Neural progenitor cell (in vitro differentiated cells): ENCODE data around the gene PEAK1. TPM values are rescaled to one million over a fixed set of nuclear protein-coding genes. Genes with fewer than 3 reads are reported as not detected.

ENCODE experiments used
- DNase-seq: peaks from one replicate; pipeline ENCODE4 v3.0.0-alpha.2; 2016; ENCODE audit warnings: low spot score
- H2AFZ ChIP-seq: fragments of 200-600 bp; sonication (generic); replicated peaks from 2 replicates; pipeline ENCODE4 v1.6.1; 2016; ENCODE audit warnings: antibody characterized with exemption
- H3F3A ChIP-seq: fragments of 200-600 bp; sonication (generic); 2 replicates; pipeline ENCODE4 v1.6.1; 2016; ENCODE audit warnings: antibody characterized with exemption, low read depth
- H3K27ac ChIP-seq: fragments of 200-600 bp; sonication (generic); 2 replicates; pipeline ENCODE4 v1.5.1; 2016; ENCODE audit warnings: mild to moderate bottlenecking
- H3K27me3 ChIP-seq: fragments of 200-600 bp; sonication (generic); 2 replicates; pipeline ENCODE4 v1.6.1; 2016; ENCODE audit warnings: mild to moderate bottlenecking, moderate library complexity
- H3K36me3 ChIP-seq: fragments of 200-600 bp; sonication (generic); 2 replicates; pipeline ENCODE4 v1.5.1; 2016
- H3K4me1 ChIP-seq: fragments of 200-600 bp; sonication (generic); 2 replicates; pipeline ENCODE4 v1.6.1; 2016; ENCODE audit warnings: mixed run types
- H3K4me2 ChIP-seq: fragments of 200-600 bp; sonication (generic); 2 replicates; pipeline ENCODE4 v1.6.1; 2016
- H3K4me3 ChIP-seq: fragments of 200-600 bp; sonication (generic); 2 replicates; pipeline ENCODE4 v1.5.1; 2016
- H3K79me2 ChIP-seq: fragments of 200-600 bp; sonication (generic); 2 replicates; pipeline ENCODE4 v1.6.1; 2016; ENCODE audit warnings: low read depth
- H3K9ac ChIP-seq: fragments of 200-600 bp; sonication (generic); 2 replicates; pipeline ENCODE4 v1.6.1; 2016
- H3K9me3 ChIP-seq: fragments of 200-600 bp; sonication (generic); 2 replicates; pipeline ENCODE4 v1.5.1; 2016; ENCODE audit warnings: low read depth
- H4K20me1 ChIP-seq: fragments of 200-600 bp; sonication (generic); 2 replicates; pipeline ENCODE4 v1.6.1; 2016; ENCODE audit warnings: low read depth
- H3K27ac Mint-ChIP-seq: 3 replicates; pipeline ENCODE4 v1.8.0; 2021; ENCODE audit warnings: mixed read lengths
- H3K27me3 Mint-ChIP-seq: 2 replicates; pipeline ENCODE4 v1.8.0; 2022; ENCODE audit warnings: low read depth, mild to moderate bottlenecking, inconsistent platforms, moderate library complexity, mixed read lengths; ENCODE audit not compliant: insufficient read depth
- H3K36me3 Mint-ChIP-seq: 3 replicates; pipeline ENCODE4 v1.8.0; 2021; ENCODE audit warnings: mixed read lengths
- H3K4me1 Mint-ChIP-seq: 3 replicates; pipeline ENCODE4 v1.8.0; 2021; ENCODE audit warnings: mixed read lengths
- H3K4me3 Mint-ChIP-seq: 3 replicates; pipeline ENCODE4 v1.8.0; 2021; ENCODE audit warnings: mild to moderate bottlenecking, moderate library complexity, mixed read lengths
- H3K9me3 Mint-ChIP-seq: 3 replicates; pipeline ENCODE4 v1.8.0; 2020; ENCODE audit warnings: mixed read lengths
- EZH2 ChIP-seq: fragments of 200-600 bp; sonication (generic); IDR thresholded peaks from 2 replicates; pipeline ENCODE4 v1.6.1; 2017; ENCODE audit warnings: antibody characterized with exemption, mild to moderate bottlenecking, moderate library complexity
- EZH2phosphoT487 ChIP-seq: fragments of 200-600 bp; sonication (generic); IDR thresholded peaks from 2 replicates; pipeline ENCODE4 v1.6.1; 2017; ENCODE audit warnings: antibody characterized with exemption
- total RNA-seq: library from RNA; depleted of rRNA; stranded (reverse); fragments of >200 nt; gene quantifications from 2 replicates; pipeline ENCODE4 v1.2.3, GENCODE V29; 2015; ENCODE audit warnings: low replicate concordance
- TF ChIP-seq, protein P1 (sequence below): fragments of 200-600 bp; sonication (generic); IDR thresholded peaks from 2 replicates; pipeline ENCODE4 v1.5.1; 2017; ENCODE audit warnings: antibody characterized with exemption, mild to moderate bottlenecking

The PEAK1 gene
- total RNA-seq, 1 donor from 2014 or later: 30.9 TPM

GRCh38 chr15:77361456-77361855 lies 58.4 kb downstream of the PEAK1 start:
- Mint-ChIP-seq H3K27me3 (no peaks in the 10 kb centered on the region), H3K36me3 (peaks cover 2% of the 10 kb centered on the region), H3K4me3 (no peak overlapping the region), H3K4me1 (no peaks in the 10 kb centered on the region), H3K9me3 (no peaks in the 10 kb centered on the region), H3K27ac (no peak overlapping the region)
- Histone ChIP-seq H3K79me2 (no peaks in the 10 kb centered on the region), H3K4me3 (no peak overlapping the region), H3K9ac (no peak overlapping the region), H3K27ac (no peak overlapping the region), H3K27me3 (no peaks in the 10 kb centered on the region), H3K4me1 (no peaks in the 10 kb centered on the region), H4K20me1 (no peaks in the 10 kb centered on the region), H3K4me2 (no peak overlapping the region), H3K9me3 (no peaks in the 10 kb centered on the region), H3K36me3 (no peaks in the 10 kb centered on the region), H3F3A (no peaks in the 10 kb centered on the region), H2AFZ (no peak overlapping the region)
- DNase-seq: no peak
- TF ChIP-seq EZH2phosphoT487 (no peak), EZH2 (no peak)
- TF ChIP-seq, protein P1, sequence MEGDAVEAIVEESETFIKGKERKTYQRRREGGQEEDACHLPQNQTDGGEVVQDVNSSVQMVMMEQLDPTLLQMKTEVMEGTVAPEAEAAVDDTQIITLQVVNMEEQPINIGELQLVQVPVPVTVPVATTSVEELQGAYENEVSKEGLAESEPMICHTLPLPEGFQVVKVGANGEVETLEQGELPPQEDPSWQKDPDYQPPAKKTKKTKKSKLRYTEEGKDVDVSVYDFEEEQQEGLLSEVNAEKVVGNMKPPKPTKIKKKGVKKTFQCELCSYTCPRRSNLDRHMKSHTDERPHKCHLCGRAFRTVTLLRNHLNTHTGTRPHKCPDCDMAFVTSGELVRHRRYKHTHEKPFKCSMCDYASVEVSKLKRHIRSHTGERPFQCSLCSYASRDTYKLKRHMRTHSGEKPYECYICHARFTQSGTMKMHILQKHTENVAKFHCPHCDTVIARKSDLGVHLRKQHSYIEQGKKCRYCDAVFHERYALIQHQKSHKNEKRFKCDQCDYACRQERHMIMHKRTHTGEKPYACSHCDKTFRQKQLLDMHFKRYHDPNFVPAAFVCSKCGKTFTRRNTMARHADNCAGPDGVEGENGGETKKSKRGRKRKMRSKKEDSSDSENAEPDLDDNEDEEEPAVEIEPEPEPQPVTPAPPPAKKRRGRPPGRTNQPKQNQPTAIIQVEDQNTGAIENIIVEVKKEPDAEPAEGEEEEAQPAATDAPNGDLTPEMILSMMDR: no peak

GRCh38 chr15:77358545-77359240 lies 61.2 kb downstream of the PEAK1 start:
- Histone ChIP-seq H3K9me3 (no peaks in the 10 kb centered on the region), H3K27ac (no peak overlapping the region), H3K9ac (no peak overlapping the region), H3K4me3 (no peak overlapping the region), H3K27me3 (no peaks in the 10 kb centered on the region), H4K20me1 (no peaks in the 10 kb centered on the region), H3K4me2 (no peak overlapping the region), H3K79me2 (no peaks in the 10 kb centered on the region), H2AFZ (no peak overlapping the region), H3F3A (no peaks in the 10 kb centered on the region), H3K36me3 (no peaks in the 10 kb centered on the region), H3K4me1 (no peaks in the 10 kb centered on the region)
- no peak overlapping the region for H3K27ac Mint-ChIP-seq
- no peak overlapping the region for H3K4me3 Mint-ChIP-seq
- no peaks in the 10 kb centered on the region for H3K9me3 Mint-ChIP-seq
- DNase-seq: no peak
- TF ChIP-seq EZH2 (no peak), EZH2phosphoT487 (no peak)
- TF ChIP-seq, protein P1: no peak
- peaks cover 2% of the 10 kb centered on the region for H3K36me3 Mint-ChIP-seq
- no peaks in the 10 kb centered on the region for H3K27me3 Mint-ChIP-seq
- H3K4me1 Mint-ChIP-seq: no peaks in the 10 kb centered on the region

GRCh38 chr15:77356305-77356704 lies 63.6 kb downstream of the PEAK1 start:
- H3K27me3 ChIP-seq: no peaks in the 10 kb centered on the region
- H4K20me1 ChIP-seq: no peaks in the 10 kb centered on the region
- Mint-ChIP-seq H3K4me1 (no peaks in the 10 kb centered on the region), H3K36me3 (no peaks in the 10 kb centered on the region), H3K9me3 (no peaks in the 10 kb centered on the region), H3K27ac (no peak overlapping the region), H3K4me3 (no peak overlapping the region), H3K27me3 (no peaks in the 10 kb centered on the region)
- no peaks in the 10 kb centered on the region for H3K36me3 ChIP-seq
- H3K79me2 ChIP-seq: no peaks in the 10 kb centered on the region
- no peaks in the 10 kb centered on the region for H3K9me3 ChIP-seq
- peaks cover 1% of the 10 kb centered on the region for H3K4me1 ChIP-seq
- no peak for TF ChIP-seq EZH2
- no peak for TF ChIP-seq EZH2phosphoT487
- TF ChIP-seq, protein P1: no peak
- H3K4me3 ChIP-seq: no peak overlapping the region
- H3F3A ChIP-seq: no peaks in the 10 kb centered on the region
- DNase-seq: no peak
- no peak overlapping the region for H2AFZ ChIP-seq
- H3K9ac ChIP-seq: no peak overlapping the region
- no peak overlapping the region for H3K27ac ChIP-seq
- H3K4me2 ChIP-seq: no peak overlapping the region
